Small intestine (tissue), 7 donors: ENCODE results near the gene RPL41. TPM values are rescaled to one million over a fixed set of nuclear protein-coding genes. Genes with fewer than 3 reads are reported as not detected.

ENCODE experiments used
- DNase-seq, 2 donors: peaks; one replicate each; pipeline versions ENCODE4 v3.0.0 to v3.0.0-alpha.2; 2013
- FAIRE-seq: peaks from 2 replicates; lab custom pipeline; 2012; peaks lifted over from hg19 to GRCh38; lab: Jason Lieb, UNC
- H3K27ac ChIP-seq, 3 donors: one replicate each; pipeline ENCODE4 v1.5.1; 2013; ENCODE audit warnings: low read length in 2 of 3, mild to moderate bottlenecking in 2 of 3, control low read depth in 1 of 3, inconsistent platforms in 1 of 3, low read depth in 1 of 3, moderate library complexity in 1 of 3
- H3K27me3 ChIP-seq, 3 donors: one replicate each; pipeline ENCODE4 v1.6.1; 2013; ENCODE audit warnings: low read length in 3 of 3, inconsistent platforms in 1 of 3; ENCODE audit not compliant: control insufficient read depth in 3 of 3, insufficient read depth in 3 of 3
- H3K36me3 ChIP-seq, 3 donors: one replicate each; pipeline ENCODE4 v1.6.1; 2013; ENCODE audit warnings: low read length in 3 of 3, inconsistent platforms in 1 of 3, low read depth in 1 of 3, mild to moderate bottlenecking in 1 of 3, moderate library complexity in 1 of 3; ENCODE audit not compliant: control insufficient read depth in 3 of 3, insufficient read depth in 2 of 3
- H3K4me1 ChIP-seq, 3 donors: one replicate each; pipeline ENCODE4 v1.6.1; 2013; ENCODE audit warnings: low read length in 2 of 3, inconsistent platforms in 1 of 3, low read depth in 1 of 3, mild to moderate bottlenecking in 1 of 3, moderate library complexity in 1 of 3; ENCODE audit not compliant: control insufficient read depth in 3 of 3, insufficient read depth in 2 of 3
- H3K4me3 ChIP-seq, 3 donors: one replicate each; pipeline ENCODE4 v1.5.1; 2013; ENCODE audit warnings: low read length in 3 of 3, control low read depth in 1 of 3, inconsistent platforms in 1 of 3, low read depth in 1 of 3, mild to moderate bottlenecking in 1 of 3, moderate library complexity in 1 of 3
- H3K9me3 ChIP-seq, 2 donors: one replicate each; pipeline ENCODE4 v1.6.1; 2013; ENCODE audit warnings: low read depth in 1 of 2, low read length in 1 of 2; ENCODE audit not compliant: control insufficient read depth in 2 of 2, insufficient read depth in 1 of 2
- WGBS, 3 donors: extraction: QIAGEN DNeasy Blood & Tissue Kit; methylation state at CpG; one replicate each; pipeline ENCODE4 v1.1.7; 2013; 5-methylcytosine and 5-hydroxymethylcytosine counted together
- polyA plus RNA-seq, 4 donors: library from polyadenylated mRNA; stranded (reverse) in 3 of 4; unstranded in 1 of 4; fragments of 200-250 nt in 3 of 4; fragments of 120-200 nt in 1 of 4; gene quantifications; one replicate each; pipeline versions ENCODE4 v1.2.1 to v1.2.3, GENCODE V29; 2013
- donor health status: healthy with polysubstance abuse.
- donor health status: control.
- donor health status: control.
- donor health status: Bipolar disorder and iron deficiency.
- donor health status: healthy.

RPL41 gene
- polyA plus RNA-seq, 4 donors, result 3,267 to 7,277 (median 5,942) TPM

DNA sequence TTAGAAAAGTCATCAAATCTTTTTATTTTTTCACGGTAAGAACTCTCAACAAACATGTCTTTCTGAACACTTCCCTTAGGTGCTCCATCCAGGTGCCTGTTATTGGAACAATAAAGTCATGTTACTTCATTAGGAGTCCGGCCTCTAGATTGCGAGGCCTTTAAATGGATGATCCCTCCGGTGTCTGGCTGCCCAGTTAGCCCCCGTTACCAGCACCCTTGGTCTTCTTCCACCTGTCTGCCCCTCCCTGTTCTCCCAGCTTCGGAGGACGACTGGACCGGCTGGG lies 12.7 kb upstream of the RPL41 start:
- H3K27ac ChIP-seq, result peak overlapping the region; percentile 82 to 89 (median 89)
- peaks cover 0 to 6% (median 5%) of the 10 kb centered on the region in 3 donors for H3K4me1 ChIP-seq
- peaks cover 2 to 46% (median 21%) of the 10 kb centered on the region in 3 donors for H3K36me3 ChIP-seq
- DNase-seq (no peak), FAIRE-seq (no peak)
- H3K27me3 ChIP-seq, result no peaks in the 10 kb centered on the region
- H3K4me3 ChIP-seq, result peak overlapping the region; percentile 37 to 77 (median 59)
- whole genome bisulfite sequencing, 3 donors, result 0 to 2% (median 0%) methylated on average over 8 of the region's 8 CpGs
- H3K9me3 ChIP-seq, result no peaks in the 10 kb centered on the region

DNA sequence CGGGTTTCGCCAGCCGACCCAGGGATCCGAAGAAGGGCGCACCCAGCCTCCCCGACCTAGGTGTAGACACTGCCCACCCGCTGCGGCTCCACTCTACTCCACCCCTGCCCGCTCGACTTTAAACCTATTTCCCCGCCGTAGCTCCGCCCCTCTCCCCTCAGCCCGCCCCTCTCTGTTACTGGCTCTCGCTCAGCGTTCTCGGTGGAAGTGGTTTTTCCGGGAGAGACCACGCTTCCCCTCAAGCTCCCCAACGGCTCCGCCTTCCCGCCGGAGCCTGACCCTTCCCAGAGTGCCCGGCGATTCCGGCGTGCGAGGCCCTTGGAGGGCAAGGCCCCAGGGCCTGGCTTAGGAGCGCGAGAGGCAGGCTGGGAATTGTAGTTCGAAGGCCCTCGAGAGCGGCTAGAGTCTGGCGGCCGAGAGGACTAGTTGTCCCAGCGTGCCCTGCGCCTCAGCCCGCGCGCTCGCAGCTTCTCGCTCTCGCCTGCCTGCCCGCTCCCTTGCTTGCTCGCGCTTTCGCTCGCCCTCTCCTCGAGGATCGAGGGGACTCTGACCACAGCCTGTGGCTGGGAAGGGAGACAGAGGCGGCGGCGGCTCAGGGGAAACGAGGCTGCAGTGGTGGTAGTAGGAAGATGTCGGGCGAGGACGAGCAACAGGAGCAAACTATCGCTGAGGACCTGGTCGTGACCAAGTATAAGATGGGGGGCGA lies 12.2 kb upstream of the RPL41 start, which contains the start of gene PA2G4:
TSS of gene PA2G4 (plus strand) at position 451 of the 706 bp plus-strand sequence. CDS start at position 630, 179 bp downstream.
- Histone ChIP-seq H3K4me3 (peak within 1 kb of the TSS; percentile 59 to 80 (median 77)), H3K4me1 (peaks cover 0 to 6% (median 3%) of the 10 kb centered on the region in 3 donors), H3K27ac (peak within 1 kb of the TSS; percentile 82 to 89 (median 89)), H3K9me3 (no peaks in the 10 kb centered on the region), H3K27me3 (no peaks in the 10 kb centered on the region), H3K36me3 (peaks cover 2 to 46% (median 21%) of the 10 kb centered on the region in 3 donors)
- WGBS, 3 donors, result 0 to 1% (median 1%) methylated on average over 54 to 60 of the region's 60 CpGs
- DNase-seq (peak; percentile 99), FAIRE-seq (no peak)

DNA sequence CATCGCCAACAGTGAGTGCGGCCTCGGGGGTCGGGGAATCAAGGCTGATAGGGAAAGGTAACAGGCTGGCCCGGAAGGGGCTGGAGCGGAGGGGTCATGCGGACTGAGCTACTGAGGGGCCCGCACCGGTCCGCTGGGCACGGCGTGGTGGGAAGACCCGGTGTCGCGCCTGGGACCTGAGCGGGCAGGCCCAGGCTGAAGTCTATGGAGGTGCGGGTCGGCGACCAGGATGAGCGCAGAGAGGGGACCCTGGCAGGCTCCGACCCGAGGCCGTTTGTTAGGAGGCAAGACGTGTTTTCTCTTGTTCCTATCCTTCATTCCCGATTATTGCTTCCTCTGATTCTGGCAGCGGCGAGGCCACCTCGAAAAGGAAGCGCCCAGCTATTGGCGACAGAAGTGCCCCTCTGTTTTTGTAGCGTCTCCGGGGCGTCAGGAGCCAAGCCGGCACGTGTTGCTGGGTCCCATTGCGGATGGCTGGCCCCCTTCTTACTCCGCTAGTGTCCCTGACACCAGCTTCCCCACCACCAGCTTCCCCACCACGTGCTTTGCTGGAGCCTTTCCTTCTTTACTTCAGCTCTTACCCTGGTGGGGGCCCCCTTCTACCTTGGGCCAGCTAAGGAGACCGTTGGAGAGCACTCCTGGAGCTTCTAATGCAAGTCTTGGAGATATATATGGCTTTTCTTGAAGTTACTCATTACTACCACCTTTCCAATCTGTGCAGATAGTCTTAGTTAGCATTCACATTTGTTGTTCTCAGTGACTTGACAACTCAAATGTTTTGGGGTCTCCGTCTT lies 11.4 kb upstream of the RPL41 start:
- no peak for FAIRE-seq
- Histone ChIP-seq H3K36me3 (peaks cover 7 to 45% (median 19%) of the 10 kb centered on the region in 3 donors), H3K4me1 (peaks cover 0 to 6% (median 3%) of the 10 kb centered on the region in 3 donors), H3K27me3 (no peaks in the 10 kb centered on the region), H3K9me3 (no peaks in the 10 kb centered on the region), H3K4me3 (peak overlapping the region; percentile 59 to 80 (median 77)), H3K27ac (peak overlapping the region; percentile 74 to 89 (median 82))
- WGBS, 3 donors, result 0 to 1% (median 0%) methylated on average over 38 to 40 of the region's 40 CpGs
- peak; percentile 22 to 56 for DNase-seq

DNA sequence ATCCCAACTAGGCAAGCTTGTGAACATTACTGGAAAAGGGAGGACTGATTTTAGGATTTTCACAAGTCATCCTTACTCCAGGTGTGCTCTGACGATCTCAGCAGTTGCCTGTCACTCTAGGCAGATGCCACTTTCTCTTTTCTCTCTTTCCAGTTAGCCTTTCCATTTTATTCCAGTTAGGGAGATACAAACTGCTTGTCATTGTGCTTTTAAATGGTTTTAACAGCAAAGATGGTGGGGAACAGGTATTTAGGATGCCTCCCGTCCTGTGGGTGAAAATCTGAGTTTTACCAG lies 10.9 kb upstream of the RPL41 start:
- DNase-seq (no peak), FAIRE-seq (no peak)
- Histone ChIP-seq H3K27ac (peak overlapping the region in 1 of 3 donors; percentile 82), H3K4me3 (peak overlapping the region; percentile 59 to 80 (median 77)), H3K4me1 (peaks cover 0 to 6% (median 3%) of the 10 kb centered on the region in 3 donors), H3K27me3 (no peaks in the 10 kb centered on the region), H3K36me3 (peaks cover 7 to 47% (median 21%) of the 10 kb centered on the region in 3 donors), H3K9me3 (no peaks in the 10 kb centered on the region)
- 11 to 20% (median 11%) methylated on average over 2 of the region's 2 CpGs for WGBS, 3 donors

DNA sequence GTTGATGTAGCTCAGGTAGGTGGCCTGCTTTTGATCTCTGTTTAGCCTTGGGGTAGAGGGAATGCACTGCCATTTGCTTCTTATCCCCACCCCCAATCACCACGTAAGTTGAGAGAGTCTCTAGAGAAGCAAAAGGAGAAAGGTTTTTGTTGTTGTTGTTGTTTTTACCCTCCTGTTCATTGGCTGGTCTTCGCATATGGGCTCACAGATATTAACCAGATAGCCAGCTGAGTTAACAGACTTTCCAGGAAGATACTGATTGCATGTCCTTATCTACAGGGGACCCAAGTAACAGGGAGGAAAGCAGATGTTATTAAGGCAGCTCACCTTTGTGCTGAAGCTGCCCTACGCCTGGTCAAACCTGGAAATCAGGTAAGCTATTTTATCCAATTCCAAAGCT lies 9.2 kb upstream of the RPL41 start:
- no peaks in the 10 kb centered on the region for H3K9me3 ChIP-seq
- FAIRE-seq (no peak), DNase-seq (no peak)
- peaks cover 14 to 46% (median 19%) of the 10 kb centered on the region in 3 donors for H3K36me3 ChIP-seq
- no peaks in the 10 kb centered on the region for H3K27me3 ChIP-seq
- no peak overlapping the region for H3K27ac ChIP-seq
- WGBS, 3 donors, result 90 to 93% (median 92%) methylated on average over 3 of the region's 3 CpGs
- H3K4me1 ChIP-seq, result peaks cover 0 to 6% (median 3%) of the 10 kb centered on the region in 3 donors
- no peak overlapping the region for H3K4me3 ChIP-seq

DNA sequence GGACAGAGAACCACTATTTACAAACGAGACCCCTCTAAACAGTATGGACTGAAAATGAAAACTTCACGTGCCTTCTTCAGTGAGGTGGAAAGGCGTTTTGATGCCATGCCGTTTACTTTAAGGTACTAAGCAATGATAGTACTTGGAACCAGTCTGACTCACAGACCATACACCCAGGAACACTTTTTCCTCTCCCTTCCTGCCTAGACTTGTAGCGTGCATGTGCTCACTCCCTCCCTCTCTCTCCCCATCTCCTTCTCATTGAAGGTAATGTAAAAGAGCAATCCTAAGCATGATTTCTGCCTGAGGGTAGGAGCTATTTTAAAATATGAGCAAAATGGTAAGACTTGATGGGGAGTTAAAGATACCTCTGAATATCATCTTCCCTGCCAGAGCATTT lies 5.9 kb upstream of the RPL41 start:
- DNase-seq (no peak), FAIRE-seq (no peak)
- H3K27me3 ChIP-seq, result no peaks in the 10 kb centered on the region
- H3K36me3 ChIP-seq, result peaks cover 17 to 55% (median 21%) of the 10 kb centered on the region in 3 donors
- H3K27ac ChIP-seq, result no peak overlapping the region
- 86 to 92% (median 91%) methylated on average over 5 of the region's 5 CpGs for WGBS, 3 donors
- no peaks in the 10 kb centered on the region for H3K9me3 ChIP-seq
- no peak overlapping the region for H3K4me3 ChIP-seq
- peaks cover 0 to 11% (median 2%) of the 10 kb centered on the region in 3 donors for H3K4me1 ChIP-seq

DNA sequence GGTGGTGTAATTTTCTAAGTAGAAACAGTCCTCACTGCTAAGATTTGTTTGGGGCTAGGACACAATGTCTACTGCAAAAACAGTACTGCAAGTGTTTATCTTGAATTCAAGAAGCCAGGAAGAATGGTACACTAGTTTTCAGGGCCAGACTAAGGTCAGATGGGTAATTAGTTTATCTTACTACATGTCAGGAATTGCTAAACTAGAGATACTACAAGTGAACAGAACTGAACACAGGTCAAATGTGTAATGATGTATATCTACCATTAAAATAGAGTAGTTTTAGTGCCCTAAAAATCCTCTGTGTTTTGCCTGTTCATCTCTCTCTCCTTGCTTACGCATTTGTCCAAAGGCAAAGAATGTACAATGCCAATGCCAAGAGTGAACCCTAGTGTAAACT lies 2.3 kb upstream of the RPL41 start:
- no peak for FAIRE-seq

DNA sequence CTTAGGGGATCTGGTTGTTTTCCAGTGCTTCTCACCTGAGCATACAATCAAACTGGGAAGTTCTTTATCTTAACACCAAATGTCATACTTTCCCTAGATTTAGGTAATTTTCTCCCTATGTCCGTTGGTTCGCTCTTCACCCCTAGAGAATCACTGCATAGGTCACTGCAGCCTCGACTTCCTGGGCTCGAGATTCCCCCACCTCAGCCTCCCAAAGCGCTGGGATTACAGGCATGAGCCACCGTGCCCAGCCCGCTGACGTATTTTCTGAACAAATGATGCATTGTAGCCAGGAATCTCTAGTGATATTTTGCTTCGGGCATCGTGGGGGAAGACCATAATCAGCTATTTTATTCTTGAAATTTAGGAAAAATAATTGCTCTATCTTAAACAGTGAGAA lies 1.1 kb upstream of the RPL41 start:
- 31 to 46% (median 43%) methylated on average over 10 of the region's 10 CpGs for WGBS, 3 donors
- peak overlapping the region in 1 of 3 donors; percentile 93 for H3K27ac ChIP-seq
- H3K9me3 ChIP-seq, result no peaks in the 10 kb centered on the region
- H3K4me1 ChIP-seq, result peaks cover 0 to 20% (median 5%) of the 10 kb centered on the region in 3 donors
- FAIRE-seq (no peak), DNase-seq (peak in 1 of 2 donors; percentile 28)
- peaks cover 12 to 33% (median 12%) of the 10 kb centered on the region in 3 donors for H3K36me3 ChIP-seq
- H3K4me3 ChIP-seq, result peak overlapping the region; percentile 30 to 83 (median 74)
- no peaks in the 10 kb centered on the region for H3K27me3 ChIP-seq

More for the DNA sequence above, 2.3 kb upstream of the RPL41 start:
- 94 to 100% (median 100%) methylated on average over 1 of the region's 1 CpG for WGBS, 3 donors
- no peak overlapping the region for H3K4me3 ChIP-seq
- H3K27me3 ChIP-seq, result no peaks in the 10 kb centered on the region
- no peak for DNase-seq
- H3K9me3 ChIP-seq, result no peaks in the 10 kb centered on the region
- H3K36me3 ChIP-seq, result peaks cover 14 to 41% (median 17%) of the 10 kb centered on the region in 3 donors
- H3K4me1 ChIP-seq, result peaks cover 0 to 11% (median 4%) of the 10 kb centered on the region in 3 donors
- no peak overlapping the region for H3K27ac ChIP-seq
